OCI-LY7 (cell line): ENCODE data around the gene C8A. TPM values are rescaled to one million over a fixed set of nuclear protein-coding genes. Genes with fewer than 3 reads are reported as not detected.

ENCODE experiments used
- BruUV-seq: library from RNA; stranded (reverse); fragments of 400-500 nt; replicated peaks from 2 replicates; lab custom pipeline; 2021; lab: Mats Ljungman, UMichigan
- CTCF ChIA-PET: fragments of 300-600 bp; sonication (Branson Sonifier 250); formaldehyde crosslinking; loops from one replicate; lab custom pipeline; 2022; ENCODE audit warnings: antibody characterized with exemption; ENCODE audit not compliant: unreplicated experiment; lab: Charles Lee
- POLR2A ChIA-PET: fragments of 300-600 bp; sonication (Branson Sonifier 250); formaldehyde crosslinking; loops from one replicate; lab custom pipeline; 2022; ENCODE audit warnings: antibody characterized with exemption; lab: Charles Lee
- DNase-seq: peaks from one replicate; pipeline ENCODE4 v3.0.0-alpha.2; 2015; ENCODE audit warnings: low spot score
- H2AFZ ChIP-seq: fragments of 200-600 bp; sonication (generic), shearing (Covaris generic); 2 replicates; pipeline ENCODE4 v1.6.1; 2014; ENCODE audit warnings: mild to moderate bottlenecking, antibody characterized with exemption, low read length, moderate library complexity
- H3K27ac ChIP-seq: fragments of 200-600 bp; sonication (generic); 2 replicates; pipeline ENCODE4 v1.5.1; 2014; ENCODE audit warnings: mixed run types, low read depth, mild to moderate bottlenecking, moderate library complexity, low read length, inconsistent platforms; ENCODE audit not compliant: poor library complexity, severe bottlenecking
- H3K36me3 ChIP-seq: fragments of 200-600 bp; sonication (generic); 2 replicates; pipeline ENCODE4 v1.6.1; 2014; ENCODE audit warnings: mild to moderate bottlenecking, antibody characterized with exemption, low read length, moderate library complexity, mixed read lengths; ENCODE audit not compliant: insufficient read depth
- H3K4me1 ChIP-seq: fragments of 200-600 bp; sonication (generic); 2 replicates; pipeline ENCODE4 v1.5.1; 2014; ENCODE audit warnings: mild to moderate bottlenecking, low read length; ENCODE audit not compliant: insufficient read depth, poor library complexity, severe bottlenecking
- H3K4me2 ChIP-seq: fragments of 200-600 bp; sonication (generic); 2 replicates; pipeline ENCODE4 v1.6.1; 2014; ENCODE audit warnings: mild to moderate bottlenecking, low read length
- H3K4me3 ChIP-seq: fragments of 200-600 bp; sonication (generic); 2 replicates; pipeline ENCODE4 v1.5.1; 2014; ENCODE audit warnings: mild to moderate bottlenecking, low read depth, low read length; ENCODE audit not compliant: poor library complexity, severe bottlenecking
- H3K79me2 ChIP-seq: fragments of 200-600 bp; sonication (generic); 2 replicates; pipeline ENCODE4 v1.6.1; 2016; ENCODE audit warnings: low read depth, mild to moderate bottlenecking, low read length, moderate library complexity, mixed read lengths; ENCODE audit not compliant: insufficient read depth
- H3K9me2 ChIP-seq: fragments of 200-600 bp; sonication (generic); 2 replicates; pipeline ENCODE4 v1.6.1; 2016; ENCODE audit warnings: mild to moderate bottlenecking, low read length, mixed read lengths; ENCODE audit not compliant: insufficient read depth
- H3K9me3 ChIP-seq: fragments of 200-600 bp; sonication (generic); 2 replicates; pipeline ENCODE4 v1.6.1; 2014; ENCODE audit warnings: mild to moderate bottlenecking, mixed run types, low read length, mixed read lengths
- H4K20me1 ChIP-seq: fragments of 200-600 bp; sonication (generic); 2 replicates; pipeline ENCODE4 v1.6.1; 2014; ENCODE audit warnings: mild to moderate bottlenecking, antibody characterized with exemption, low read length, moderate library complexity, mixed read lengths; ENCODE audit not compliant: insufficient read depth
- CTCF ChIP-seq: fragments of 200-600 bp; sonication (generic); conservative IDR thresholded peaks from 2 replicates; pipeline ENCODE4 v1.5.1; 2014; ENCODE audit warnings: mild to moderate bottlenecking, antibody characterized with exemption, low read length, moderate library complexity, mixed read lengths
- EZH2phosphoT487 ChIP-seq: fragments of 200-600 bp; sonication (generic); IDR thresholded peaks from 2 replicates; pipeline ENCODE4 v1.6.1; 2018; ENCODE audit warnings: low read depth, borderline replicate concordance, mild to moderate bottlenecking, mixed run types, antibody characterized with exemption, low read length, moderate library complexity, mixed read lengths
- intact Hi-C: fragments of 100-400 bp; cut with micrococcal nuclease; formaldehyde crosslinking; loops from one replicate; pipeline ENCODE4 v1.10.0; 2022; ENCODE audit not compliant: unreplicated experiment
- total RNA-seq, 2 experiments: library from RNA; depleted of rRNA in 1 of 2; stranded (reverse); fragments of >200 nt in 1 of 2; shearing (Covaris generic) in 1 of 2; gene quantifications; 2 replicates each; pipeline ENCODE4 v1.2.3, GENCODE V29; 2014 to 2022

The C8A gene
- total RNA-seq, 2 experiments from 2014 or later: not detected

DNA sequence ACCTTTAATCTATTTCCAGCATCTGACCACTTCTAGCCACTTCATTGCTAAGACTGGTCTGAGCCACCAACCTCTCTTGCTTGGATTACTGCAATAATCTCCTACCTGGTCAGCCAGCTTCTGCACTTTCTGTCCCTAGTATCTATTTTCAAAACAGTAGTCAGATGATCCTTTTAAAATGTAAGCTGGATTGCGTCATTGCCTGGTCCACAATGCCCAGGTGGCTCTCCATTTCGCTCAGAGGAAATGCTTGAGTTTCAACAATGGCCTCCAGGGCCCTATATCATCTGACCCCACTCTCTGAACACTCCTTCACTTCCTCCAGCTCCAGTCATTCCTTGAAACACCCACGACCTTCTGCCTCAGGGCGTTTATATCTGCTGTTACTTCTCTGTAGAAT, 37.7 kb upstream of the C8A start:
- H3K79me2 ChIP-seq: no peaks in the 10 kb centered on the region
- intact Hi-C loops: no loop called here
- BruUV-seq: no TSS peak
- H3K27ac ChIP-seq: no peak overlapping the region
- no peak overlapping the region for H3K4me2 ChIP-seq
- no peak for DNase-seq
- no peaks in the 10 kb centered on the region for H3K9me3 ChIP-seq
- no peak overlapping the region for H3K4me3 ChIP-seq
- TF ChIP-seq CTCF: no peak
- TF ChIP-seq EZH2phosphoT487: no peak
- no peaks in the 10 kb centered on the region for H3K4me1 ChIP-seq
- CTCF ChIA-PET: no interaction called here
- no peak overlapping the region for H2AFZ ChIP-seq
- no peaks in the 10 kb centered on the region for H4K20me1 ChIP-seq
- POLR2A ChIA-PET: no interaction called here
- no peaks in the 10 kb centered on the region for H3K9me2 ChIP-seq
- no peaks in the 10 kb centered on the region for H3K36me3 ChIP-seq

DNA sequence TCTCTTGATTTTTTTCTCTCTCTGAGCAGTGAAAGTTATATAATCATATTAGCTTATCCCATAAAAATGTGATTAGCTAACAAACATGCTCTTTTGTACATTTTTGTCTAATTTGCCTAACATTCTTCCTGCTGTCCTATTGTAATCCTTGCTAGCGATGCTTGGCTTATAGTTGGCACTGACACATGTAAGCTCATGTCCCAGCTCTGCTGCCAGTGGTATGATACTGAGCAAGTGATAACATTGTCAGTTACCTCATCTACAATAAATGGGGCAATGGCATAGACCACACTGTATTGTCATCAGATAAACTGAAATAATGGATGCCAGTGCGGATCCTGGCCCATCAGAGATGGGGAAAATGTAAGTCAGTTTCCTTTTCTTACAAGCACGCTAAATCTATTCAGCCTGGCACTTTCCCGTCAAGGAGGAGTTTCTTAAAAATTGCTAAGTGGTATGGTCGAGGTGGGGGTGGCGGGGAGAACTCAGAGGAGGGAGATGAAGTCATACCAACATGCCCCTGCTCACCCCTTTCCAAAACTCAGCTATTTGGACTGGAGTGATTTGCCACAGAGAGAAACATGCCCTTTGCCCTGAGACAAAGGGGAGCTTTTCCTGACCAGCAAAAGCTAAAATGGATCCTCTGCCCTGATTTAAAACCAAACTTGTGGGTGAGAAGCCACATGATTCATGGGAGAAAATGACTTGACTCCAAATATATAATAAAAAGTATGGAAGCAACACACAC, 36.7 kb upstream of the C8A start:
- Histone ChIP-seq H3K79me2 (no peaks in the 10 kb centered on the region), H3K4me1 (no peaks in the 10 kb centered on the region), H3K9me2 (no peaks in the 10 kb centered on the region), H4K20me1 (no peaks in the 10 kb centered on the region), H3K4me2 (no peak overlapping the region), H3K9me3 (no peaks in the 10 kb centered on the region), H2AFZ (no peak overlapping the region), H3K27ac (no peak overlapping the region), H3K4me3 (no peak overlapping the region), H3K36me3 (no peaks in the 10 kb centered on the region)
- no peak for DNase-seq
- POLR2A ChIA-PET: no interaction called here
- TF ChIP-seq EZH2phosphoT487: no peak
- TF ChIP-seq CTCF: no peak
- CTCF ChIA-PET: no interaction called here
- intact Hi-C loops: no loop called here
- no TSS peak for BruUV-seq

- ChIA-PET POLR2A (no interaction called here), CTCF (no interaction called here)
- Histone ChIP-seq H3K79me2 (no peaks in the 10 kb centered on the region), H3K4me1 (no peaks in the 10 kb centered on the region), H2AFZ (no peak within 1 kb of the TSS), H3K9me2 (no peaks in the 10 kb centered on the region), H3K4me2 (no peak within 1 kb of the TSS), H3K4me3 (no peak within 1 kb of the TSS), H3K9me3 (no peaks in the 10 kb centered on the region), H3K27ac (no peak within 1 kb of the TSS), H4K20me1 (no peaks in the 10 kb centered on the region), H3K36me3 (no peaks in the 10 kb centered on the region)
- no TSS peak for BruUV-seq
- DNase-seq: no peak
- intact Hi-C loops: no loop called here
- TF ChIP-seq CTCF: no peak
- TF ChIP-seq EZH2phosphoT487: no peak
Observed at GRCh38 chr1:56819387-56819899, 35.2 kb upstream of the C8A start, which contains the start of gene FYB2. FYB2 (minus strand) TSS chr1:56819404; CDS start chr1:56819290, 114 bp downstream.
